ENCODE results near the gene PRKCA.

- TF ChIP-seq, protein P1, sequence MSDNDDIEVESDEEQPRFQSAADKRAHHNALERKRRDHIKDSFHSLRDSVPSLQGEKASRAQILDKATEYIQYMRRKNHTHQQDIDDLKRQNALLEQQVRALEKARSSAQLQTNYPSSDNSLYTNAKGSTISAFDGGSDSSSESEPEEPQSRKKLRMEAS (IDR thresholded peaks at IDR 0.05; ENCODE audit: low read depth, low read length), result no peak
- TF ChIP-seq, protein P2, sequence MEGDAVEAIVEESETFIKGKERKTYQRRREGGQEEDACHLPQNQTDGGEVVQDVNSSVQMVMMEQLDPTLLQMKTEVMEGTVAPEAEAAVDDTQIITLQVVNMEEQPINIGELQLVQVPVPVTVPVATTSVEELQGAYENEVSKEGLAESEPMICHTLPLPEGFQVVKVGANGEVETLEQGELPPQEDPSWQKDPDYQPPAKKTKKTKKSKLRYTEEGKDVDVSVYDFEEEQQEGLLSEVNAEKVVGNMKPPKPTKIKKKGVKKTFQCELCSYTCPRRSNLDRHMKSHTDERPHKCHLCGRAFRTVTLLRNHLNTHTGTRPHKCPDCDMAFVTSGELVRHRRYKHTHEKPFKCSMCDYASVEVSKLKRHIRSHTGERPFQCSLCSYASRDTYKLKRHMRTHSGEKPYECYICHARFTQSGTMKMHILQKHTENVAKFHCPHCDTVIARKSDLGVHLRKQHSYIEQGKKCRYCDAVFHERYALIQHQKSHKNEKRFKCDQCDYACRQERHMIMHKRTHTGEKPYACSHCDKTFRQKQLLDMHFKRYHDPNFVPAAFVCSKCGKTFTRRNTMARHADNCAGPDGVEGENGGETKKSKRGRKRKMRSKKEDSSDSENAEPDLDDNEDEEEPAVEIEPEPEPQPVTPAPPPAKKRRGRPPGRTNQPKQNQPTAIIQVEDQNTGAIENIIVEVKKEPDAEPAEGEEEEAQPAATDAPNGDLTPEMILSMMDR (IDR thresholded peaks at IDR 0.05; ENCODE audit: low read depth, low read length), result no peak
- TF ChIP-seq POLR2A (IDR thresholded peaks at IDR 0.05; ENCODE audit: extremely low read depth, insufficient read length) (no peak), MYC (IDR thresholded peaks at IDR 0.05; ENCODE audit: low read depth, low read length) (no peak)
Measured at GRCh38 chr17:66474806-66475497, 172.5 kb downstream of the PRKCA start.

All from NB4 (cell line).